ENCODE results near the gene NDUFB10. TPM values are rescaled to one million over a fixed set of nuclear protein-coding genes. Genes with fewer than 3 reads are reported as not detected.

Gene NDUFB10
- total RNA-seq, 2 experiments from 2014 or later, result 40.7 to 41.1 TPM

DNA sequence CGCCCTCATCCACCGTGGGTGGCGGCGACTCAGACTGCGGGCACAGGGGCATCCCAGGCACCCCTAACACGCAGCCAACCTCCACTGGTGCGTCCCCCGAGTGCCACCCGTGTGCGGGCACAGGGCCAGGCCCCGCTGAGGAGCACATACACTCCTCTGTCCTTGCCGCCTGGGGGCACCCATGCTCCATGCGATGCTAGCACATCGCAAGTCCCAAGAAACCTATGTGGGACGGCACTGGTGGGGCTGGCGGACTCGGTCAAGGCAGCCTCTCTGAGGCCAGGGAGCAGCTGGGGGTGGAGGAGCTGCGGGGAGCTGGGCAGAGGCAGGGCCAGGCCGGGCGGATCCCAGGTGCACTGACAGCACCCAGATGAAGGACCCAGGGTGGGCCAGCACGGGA lies 46.3 kb downstream of the NDUFB10 start:
- ATAC-seq (ENCODE audit: poor library complexity) (no peak), DNase-seq (no peak)
- Histone ChIP-seq H3K4me1 (ENCODE audit: insufficient read depth, low read length) (peaks cover 68% of the 10 kb centered on the region), H3K4me3 (ENCODE audit: low read length) (no peak overlapping the region), H3K27ac (ENCODE audit: low read depth in 1 of 2, low read length in 2 of 2) (no peak overlapping the region), H3K9me3 (ENCODE audit: control insufficient read depth in 1 of 2, insufficient read depth in 1 of 2, low read length in 2 of 2) (no peaks in the 10 kb centered on the region), H3K36me3 (ENCODE audit: insufficient read depth, low read length) (peaks cover 43% of the 10 kb centered on the region), H3K27me3 (ENCODE audit: control insufficient read depth in 1 of 2, insufficient read depth in 2 of 2, low read length in 2 of 2) (no peaks in the 10 kb centered on the region)
- peaks cover 23% of the 10 kb centered on the region for H3K36me3 Mint-ChIP-seq (ENCODE audit: low read depth)
- no peaks in the 10 kb centered on the region for H3K9me3 Mint-ChIP-seq
- H3K4me1 Mint-ChIP-seq (ENCODE audit: low read depth), result peaks cover 40% of the 10 kb centered on the region
- peak overlapping the region; percentile 72 for H3K4me3 Mint-ChIP-seq
- CTCF ChIA-PET, result interaction anchor here (1.8 kb wide), 1 partner anchor 135 kb away, joined by 13 read pairs; no protein-coding TSS in a partner anchor
- POLR2A ChIA-PET, result interaction anchor here (2.2 kb wide), 1 partner anchor 21 kb away, joined by 7 read pairs; the partner anchor contains the start of gene GFER
- TF ChIP-seq, protein P1, sequence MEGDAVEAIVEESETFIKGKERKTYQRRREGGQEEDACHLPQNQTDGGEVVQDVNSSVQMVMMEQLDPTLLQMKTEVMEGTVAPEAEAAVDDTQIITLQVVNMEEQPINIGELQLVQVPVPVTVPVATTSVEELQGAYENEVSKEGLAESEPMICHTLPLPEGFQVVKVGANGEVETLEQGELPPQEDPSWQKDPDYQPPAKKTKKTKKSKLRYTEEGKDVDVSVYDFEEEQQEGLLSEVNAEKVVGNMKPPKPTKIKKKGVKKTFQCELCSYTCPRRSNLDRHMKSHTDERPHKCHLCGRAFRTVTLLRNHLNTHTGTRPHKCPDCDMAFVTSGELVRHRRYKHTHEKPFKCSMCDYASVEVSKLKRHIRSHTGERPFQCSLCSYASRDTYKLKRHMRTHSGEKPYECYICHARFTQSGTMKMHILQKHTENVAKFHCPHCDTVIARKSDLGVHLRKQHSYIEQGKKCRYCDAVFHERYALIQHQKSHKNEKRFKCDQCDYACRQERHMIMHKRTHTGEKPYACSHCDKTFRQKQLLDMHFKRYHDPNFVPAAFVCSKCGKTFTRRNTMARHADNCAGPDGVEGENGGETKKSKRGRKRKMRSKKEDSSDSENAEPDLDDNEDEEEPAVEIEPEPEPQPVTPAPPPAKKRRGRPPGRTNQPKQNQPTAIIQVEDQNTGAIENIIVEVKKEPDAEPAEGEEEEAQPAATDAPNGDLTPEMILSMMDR (IDR thresholded peaks at IDR 0.05), result no peak
- H3K27me3 Mint-ChIP-seq, result no peaks in the 10 kb centered on the region
- intact Hi-C loops (cut with DNase I, micrococcal nuclease), result loop anchor here in 1 of 2 experiments (5.0 kb wide), 2 partner anchors 33 to 42 kb away; partner anchors contain the start of genes NTHL1, TBL3 and TSC2
- peak overlapping the region; percentile 71 for H3K27ac Mint-ChIP-seq

DNA sequence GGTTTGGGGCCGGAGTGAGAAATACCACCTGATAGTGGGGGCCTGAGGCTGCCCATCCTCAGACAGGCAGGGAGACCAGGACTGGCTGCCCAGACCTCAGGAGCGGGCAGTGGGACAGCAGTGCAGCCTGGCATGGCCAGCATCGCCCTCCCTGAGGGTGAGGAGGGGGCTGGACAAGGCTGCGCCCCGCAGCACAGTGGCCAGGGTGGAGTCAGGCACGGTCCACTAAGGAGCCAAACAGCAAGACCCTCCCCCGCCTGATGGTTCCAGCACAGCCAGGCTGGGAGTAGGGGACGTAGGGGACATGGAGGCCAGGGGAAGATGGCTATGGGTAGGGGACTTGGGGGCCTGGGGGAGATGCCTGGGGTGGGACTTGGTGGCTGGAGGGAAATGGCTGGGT lies 47.0 kb downstream of the NDUFB10 start:
- H3K27me3 ChIP-seq (ENCODE audit: control insufficient read depth in 1 of 2, insufficient read depth in 2 of 2, low read length in 2 of 2), result no peaks in the 10 kb centered on the region
- H3K4me1 ChIP-seq (ENCODE audit: insufficient read depth, low read length), result peaks cover 70% of the 10 kb centered on the region
- POLR2A ChIA-PET, result interaction anchor here (0.6 kb wide), 1 partner anchor 149 kb away, joined by 3 read pairs; the partner anchor contains the start of gene TRAF7
- intact Hi-C loops (cut with DNase I, micrococcal nuclease), result loop anchor here in 1 of 2 experiments (5.0 kb wide), 2 partner anchors 34 to 41 kb away; partner anchors contain the start of genes NTHL1, TBL3 and TSC2
- TF ChIP-seq, protein P1 (IDR thresholded peaks at IDR 0.05), result no peak
- CTCF ChIA-PET, result interaction anchor here (0.6 kb wide), 1 partner anchor 62 kb away, joined by 4 read pairs; no protein-coding TSS in a partner anchor
- Mint-ChIP-seq H3K36me3 (ENCODE audit: low read depth) (peaks cover 16% of the 10 kb centered on the region), H3K4me1 (ENCODE audit: low read depth) (peaks cover 40% of the 10 kb centered on the region), H3K27me3 (no peaks in the 10 kb centered on the region), H3K9me3 (no peaks in the 10 kb centered on the region), H3K4me3 (peak overlapping the region; percentile 72), H3K27ac (peak overlapping the region; percentile 71)
- DNase-seq (no peak), ATAC-seq (ENCODE audit: poor library complexity) (no peak)
- H3K9me3 ChIP-seq (ENCODE audit: control insufficient read depth in 1 of 2, insufficient read depth in 1 of 2, low read length in 2 of 2), result no peaks in the 10 kb centered on the region
- H3K27ac ChIP-seq (ENCODE audit: low read depth in 1 of 2, low read length in 2 of 2), result no peak overlapping the region
- no peak overlapping the region for H3K4me3 ChIP-seq (ENCODE audit: low read length)
- peaks cover 36% of the 10 kb centered on the region for H3K36me3 ChIP-seq (ENCODE audit: insufficient read depth, low read length)

DNA sequence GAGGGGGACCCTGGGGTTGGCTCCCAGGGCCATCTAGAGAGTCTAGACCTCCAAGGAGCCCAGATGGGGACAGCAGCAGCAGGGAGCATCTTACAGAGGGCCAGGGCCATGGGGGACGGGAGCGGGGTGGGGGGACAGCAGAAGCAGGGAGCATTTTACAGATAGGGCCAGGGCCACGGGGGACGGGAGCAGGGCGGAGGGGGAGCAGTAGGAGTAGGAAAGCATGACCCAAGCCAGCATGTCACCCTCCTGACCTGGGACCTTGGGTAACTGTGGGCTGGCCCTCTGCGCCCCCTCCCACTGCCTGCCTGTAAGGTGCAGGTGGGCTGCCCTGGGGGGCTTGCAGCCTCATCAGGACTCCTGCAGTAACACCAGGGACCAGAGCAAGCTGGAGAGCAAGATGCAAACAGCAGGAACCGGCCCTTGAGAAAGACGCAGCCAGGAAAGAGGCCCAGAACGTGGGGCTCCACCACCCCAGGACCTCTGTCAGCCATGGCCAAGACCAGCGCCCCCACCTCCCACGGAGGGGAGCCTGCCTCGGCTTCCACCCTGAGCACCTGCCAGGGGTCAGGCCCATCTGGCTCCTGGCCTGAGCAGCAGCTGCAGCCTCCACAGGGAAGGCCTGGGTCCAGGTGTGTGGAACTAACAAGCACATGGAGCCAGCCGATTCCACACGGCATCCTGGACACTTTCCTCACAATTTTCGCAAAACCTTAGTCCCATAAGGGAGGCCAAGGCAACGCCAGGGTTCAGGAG lies 47.9 kb downstream of the NDUFB10 start:
- Histone ChIP-seq H3K9me3 (ENCODE audit: control insufficient read depth in 1 of 2, insufficient read depth in 1 of 2, low read length in 2 of 2) (no peaks in the 10 kb centered on the region), H3K27ac (ENCODE audit: low read depth in 1 of 2, low read length in 2 of 2) (no peak overlapping the region), H3K36me3 (ENCODE audit: insufficient read depth, low read length) (peaks cover 27% of the 10 kb centered on the region), H3K4me3 (ENCODE audit: low read length) (no peak overlapping the region), H3K27me3 (ENCODE audit: control insufficient read depth in 1 of 2, insufficient read depth in 2 of 2, low read length in 2 of 2) (no peaks in the 10 kb centered on the region), H3K4me1 (ENCODE audit: insufficient read depth, low read length) (peaks cover 70% of the 10 kb centered on the region)
- POLR2A ChIA-PET, result interaction anchor here (5.5 kb wide), 1 partner anchor 148 kb away, joined by 30 read pairs; the partner anchor contains the start of gene TRAF7
- ATAC-seq (ENCODE audit: poor library complexity), result no peak
- H3K36me3 Mint-ChIP-seq (ENCODE audit: low read depth), result peaks cover 10% of the 10 kb centered on the region
- peak overlapping the region; percentile 88 for H3K27ac Mint-ChIP-seq
- CTCF ChIA-PET, result no interaction called here
- TF ChIP-seq, protein P1 (IDR thresholded peaks at IDR 0.05), result no peak
- intact Hi-C loops (cut with DNase I, micrococcal nuclease), result loop anchor here in 1 of 2 experiments (5.0 kb wide), 2 partner anchors 35 to 40 kb away; partner anchors contain the start of genes NTHL1, TBL3 and TSC2
- H3K9me3 Mint-ChIP-seq, result no peaks in the 10 kb centered on the region
- peaks cover 40% of the 10 kb centered on the region for H3K4me1 Mint-ChIP-seq (ENCODE audit: low read depth)
- H3K4me3 Mint-ChIP-seq, result peak overlapping the region; percentile 93
- no peak for DNase-seq
- no peaks in the 10 kb centered on the region for H3K27me3 Mint-ChIP-seq

Measured in CD4-positive, alpha-beta T cell (primary cell).